ENCODE data around the gene HFE. TPM values are rescaled to one million over a fixed set of nuclear protein-coding genes. Genes with fewer than 3 reads are reported as not detected.
"Not testable (repeated sequence)": the region's sequence is repeated elsewhere in the genome, so short reads cannot be mapped to it uniquely, and the experiment has no call there.

Gene HFE
- 7.8 TPM for polyA plus RNA-seq (2013, experiment 1 of 2; ENCODE audit: insufficient read length)
- polyA plus RNA-seq (2013, experiment 2 of 2; ENCODE audit: insufficient read length), result 9.1 TPM

GRCh38 chr6:26087284-26088115, at the start of gene HFE:
Gene HFE, plus strand, starts transcription at chr6:26087429. Its CDS starts 12 bp downstream, at chr6:26087441.
- peak; percentile 54 for DNase-seq

DNA sequence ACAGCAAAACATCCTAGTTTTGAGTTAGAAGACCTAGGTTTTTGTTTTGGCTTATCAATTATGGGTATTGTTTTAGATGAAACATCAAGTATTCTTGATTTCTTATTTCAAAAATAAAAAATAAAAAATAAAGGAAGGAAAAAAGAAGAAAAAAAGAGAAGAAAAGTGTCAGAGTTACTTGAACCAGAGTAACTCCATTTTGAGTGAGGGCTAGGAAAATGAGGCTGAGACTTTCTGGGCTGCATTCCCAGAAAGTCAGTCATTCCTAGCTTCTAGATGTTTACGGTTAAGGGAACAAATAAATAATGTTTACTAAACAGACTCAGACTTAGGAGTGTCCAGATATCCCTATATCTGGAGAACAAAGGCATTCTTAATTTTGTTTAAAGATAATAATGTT, 45.3 kb upstream of the HFE start:
- no peak for DNase-seq

- peak; percentile 98 for DNase-seq
Observed at GRCh38 chr6:26043384-26044139, 43.7 kb upstream of the HFE start.

- DNase-seq, result peak; percentile 19
Observed at GRCh38 chr6:26044140-26045064, 42.8 kb upstream of the HFE start.

DNA sequence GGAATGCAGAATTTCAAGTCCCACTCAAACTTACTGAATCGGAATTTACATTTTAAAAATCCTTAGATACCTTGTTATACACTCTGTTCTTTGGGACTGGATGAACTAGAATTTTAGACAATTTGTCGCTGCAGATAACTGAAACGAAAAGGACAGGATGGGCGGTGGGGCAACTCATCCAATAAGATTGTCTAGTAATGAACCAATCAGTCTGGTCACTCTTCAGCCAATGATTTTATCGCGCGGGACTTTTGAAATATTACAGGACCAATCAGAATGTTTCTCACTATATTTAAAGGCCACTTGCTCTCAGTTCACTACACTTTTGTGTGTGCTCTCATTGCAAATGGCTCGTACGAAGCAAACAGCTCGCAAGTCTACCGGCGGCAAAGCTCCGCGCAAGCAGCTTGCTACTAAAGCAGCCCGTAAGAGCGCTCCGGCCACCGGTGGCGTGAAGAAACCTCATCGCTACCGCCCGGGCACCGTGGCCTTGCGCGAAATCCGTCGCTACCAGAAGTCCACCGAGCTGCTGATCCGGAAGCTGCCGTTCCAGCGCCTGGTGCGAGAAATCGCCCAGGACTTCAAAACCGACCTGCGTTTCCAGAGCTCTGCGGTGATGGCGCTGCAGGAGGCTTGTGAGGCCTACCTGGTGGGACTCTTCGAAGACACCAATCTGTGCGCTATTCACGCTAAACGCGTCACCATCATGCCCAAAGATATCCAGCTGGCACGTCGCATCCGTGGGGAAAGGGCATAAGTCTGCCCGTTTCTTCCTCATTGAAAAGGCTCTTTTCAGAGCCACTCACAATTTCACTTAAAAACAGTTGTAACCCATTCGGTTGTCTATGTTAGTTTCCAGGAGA, 41.9 kb upstream of the HFE start:
- DNase-seq, result peak; percentile 95

DNA sequence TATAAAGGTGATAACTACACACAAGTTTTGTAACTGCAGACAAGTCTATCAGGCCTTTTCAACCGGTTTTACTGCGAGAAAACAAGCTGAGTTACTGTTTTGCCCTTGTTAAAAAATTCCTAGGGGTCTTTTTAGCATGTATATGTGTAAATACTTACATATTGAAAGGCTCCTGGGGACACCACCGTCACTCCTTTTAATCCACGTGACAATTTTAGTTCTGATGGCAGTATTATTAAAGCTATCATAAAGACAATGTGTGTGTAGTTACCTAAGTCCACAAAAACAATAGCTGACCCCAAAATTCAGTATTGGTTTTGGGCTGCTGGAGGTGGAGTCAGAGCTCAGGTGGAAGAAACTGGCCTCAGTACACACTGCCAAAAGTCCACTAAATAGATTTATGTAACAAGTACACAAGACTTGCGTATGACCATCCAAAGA, 41.3 kb upstream of the HFE start:
- DNase-seq, result peak; percentile 32

GRCh38 chr6:26047329-26047728, 39.9 kb upstream of the HFE start:
- not testable (repeated sequence) for DNase-seq

DNA sequence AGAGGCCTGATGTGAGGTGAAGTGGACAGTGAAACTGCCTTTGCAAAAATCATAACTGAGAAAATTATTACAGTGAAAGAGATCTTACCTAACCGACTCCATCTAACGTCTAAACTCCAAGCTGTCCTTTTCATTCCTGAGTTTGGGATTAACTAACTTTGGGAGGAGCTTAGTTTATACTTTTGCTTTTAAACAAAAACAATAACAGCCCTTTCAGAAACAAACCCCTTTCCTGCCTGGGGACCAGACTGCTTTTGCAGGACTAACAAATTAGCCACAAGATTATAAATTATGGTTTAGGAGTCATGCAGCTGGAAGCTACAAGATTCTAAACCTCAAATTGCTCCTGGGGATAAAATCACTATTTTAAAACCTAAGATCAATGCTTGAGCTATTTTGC, 38.6 kb upstream of the HFE start:
- DNase-seq, result no peak

GRCh38 chr6:26051665-26052310, 35.4 kb upstream of the HFE start:
- no peak for DNase-seq

DNA sequence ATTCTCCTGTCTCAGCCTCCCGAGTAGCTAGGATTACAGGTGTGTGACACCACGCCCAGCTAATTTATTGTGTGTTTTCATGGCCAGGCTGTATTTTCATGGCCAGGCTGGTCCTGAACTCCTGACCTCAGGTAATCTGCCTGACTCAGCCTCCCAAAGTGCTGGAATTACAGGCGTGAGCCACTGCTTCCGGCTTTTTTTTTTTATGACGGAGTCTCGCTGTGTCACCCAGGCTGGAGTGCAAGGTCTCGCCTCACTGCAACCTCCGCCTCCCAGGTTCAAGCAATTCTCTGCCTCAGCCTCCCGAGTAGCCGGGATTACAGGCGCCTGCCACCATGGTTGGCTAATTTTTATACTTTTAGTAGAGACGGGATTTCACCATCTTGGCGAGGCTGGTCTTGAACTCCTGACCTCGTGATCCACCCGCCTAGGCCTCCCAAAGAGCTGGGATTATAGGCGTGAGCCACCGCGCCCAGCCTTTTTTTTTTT, 34.4 kb upstream of the HFE start:
- not testable (repeated sequence) for DNase-seq

DNA sequence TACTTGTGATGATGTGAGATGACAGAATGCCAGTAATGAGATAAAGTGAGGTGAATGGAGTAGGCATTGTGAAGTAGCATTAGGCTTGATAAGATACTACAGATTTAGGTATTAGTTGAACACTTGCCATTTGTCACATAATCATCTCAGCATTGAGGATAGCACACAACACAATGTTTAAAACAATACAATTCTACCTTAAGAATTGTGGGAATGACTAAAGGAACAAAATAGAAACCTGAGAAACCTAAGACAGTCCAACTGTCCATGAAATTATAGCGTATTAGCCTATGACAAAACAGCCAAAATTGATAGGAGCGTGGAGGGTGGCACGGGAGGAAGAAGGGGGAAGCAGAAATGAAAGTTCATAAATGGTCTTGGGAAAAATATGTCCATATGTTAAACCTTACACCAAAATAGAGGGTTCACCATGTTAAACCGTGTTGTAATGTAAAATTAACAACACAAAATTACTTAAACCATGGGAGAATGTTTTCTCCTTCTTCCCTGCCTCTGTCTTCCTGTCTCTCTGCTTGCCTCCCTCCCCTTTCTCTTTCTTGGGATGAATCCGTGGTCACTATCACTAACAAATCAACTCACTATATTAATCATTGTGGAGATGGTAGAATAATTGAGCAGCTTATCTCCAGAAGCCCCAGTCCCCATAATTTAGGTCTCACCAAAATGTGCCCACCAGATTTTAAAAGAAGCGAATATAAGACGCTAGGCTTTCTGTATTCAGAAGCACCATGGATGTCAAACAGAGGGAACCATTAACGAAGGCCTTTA, 33.0 kb upstream of the HFE start:
- DNase-seq, result peak; percentile 14

DNA sequence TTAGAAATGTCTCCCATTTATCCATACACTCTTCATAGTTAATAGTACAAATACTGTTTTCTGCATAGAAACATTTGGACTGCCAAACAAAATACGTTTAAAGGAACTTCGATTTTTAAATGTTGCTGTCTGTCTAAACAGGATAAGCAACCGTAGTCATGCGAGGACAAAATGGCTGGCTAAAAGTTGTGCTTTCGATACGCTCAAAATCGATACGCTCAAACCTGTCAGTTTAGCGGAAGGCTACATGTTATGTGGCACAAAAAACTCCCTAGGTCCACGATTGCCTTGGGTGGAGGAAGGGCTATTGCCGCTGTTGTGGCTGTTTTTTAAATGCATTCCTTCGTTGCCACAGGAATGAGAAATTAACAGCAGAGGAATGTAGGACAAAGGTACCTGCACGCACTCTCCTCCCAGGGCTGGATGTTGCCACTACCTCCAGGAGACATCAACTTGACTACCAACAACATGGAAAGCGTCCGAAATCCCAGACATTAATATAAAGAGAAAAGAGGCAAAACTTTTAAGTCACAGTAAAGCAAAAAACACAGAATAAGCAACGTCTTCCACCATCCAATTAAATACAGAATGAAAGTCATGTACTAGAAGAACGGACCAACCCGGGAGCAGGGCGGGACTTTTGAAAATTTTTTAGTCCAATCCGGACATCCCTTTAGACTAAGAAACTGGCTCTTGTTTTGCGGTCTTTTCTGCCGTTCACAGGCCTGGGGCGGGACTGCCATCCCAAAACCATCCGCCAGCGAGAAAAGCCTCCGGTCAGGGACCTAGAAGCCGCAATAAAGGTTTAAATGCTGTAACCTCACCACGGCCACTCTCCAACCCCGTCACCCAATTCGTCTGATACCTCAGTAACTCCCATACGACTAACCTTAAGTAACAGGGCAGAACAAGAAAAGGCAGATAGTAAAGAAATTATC, 32.2 kb upstream of the HFE start:
- peak; percentile 97 for DNase-seq

DNA sequence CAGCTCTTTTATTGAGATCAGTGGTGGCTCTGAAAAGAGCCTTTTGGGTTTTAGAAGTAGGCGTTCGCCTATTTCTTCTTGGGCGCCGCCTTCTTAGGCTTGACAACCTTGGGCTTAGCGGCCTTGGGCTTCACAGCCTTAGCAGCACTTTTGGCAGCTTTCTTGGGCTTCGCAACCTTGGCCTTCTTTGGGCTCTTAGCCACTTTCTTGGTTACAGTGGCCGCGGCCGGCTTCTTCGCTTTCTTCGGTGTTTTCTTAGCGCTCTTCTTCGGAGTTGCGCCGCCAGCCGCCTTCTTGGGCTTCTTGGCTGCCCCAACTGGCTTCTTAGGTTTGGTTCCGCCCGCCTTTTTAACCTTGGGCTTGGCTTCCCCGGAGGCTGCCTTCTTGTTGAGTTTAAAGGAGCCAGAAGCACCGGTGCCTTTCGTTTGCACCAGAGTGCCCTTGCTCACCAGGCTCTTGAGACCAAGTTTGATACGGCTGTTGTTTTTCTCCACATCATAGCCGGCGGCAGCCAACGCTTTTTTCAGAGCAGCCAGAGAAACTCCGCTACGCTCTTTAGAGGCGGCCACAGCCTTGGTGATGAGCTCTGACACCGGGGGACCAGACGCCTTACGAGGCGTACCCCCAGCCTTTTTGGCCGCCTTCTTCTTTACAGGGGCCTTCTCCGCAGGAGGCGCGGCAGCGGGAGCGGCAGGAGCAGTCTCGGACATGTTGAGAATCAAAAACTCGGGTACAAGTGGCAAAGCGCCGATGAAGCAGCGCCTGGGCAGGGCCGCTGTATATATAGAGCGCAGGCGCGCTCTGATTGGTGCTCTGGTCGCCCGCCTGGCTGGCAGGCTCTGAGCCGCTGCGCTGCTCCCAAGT, 31.3 kb upstream of the HFE start:
- peak; percentile 91 for DNase-seq

- peak; percentile 42 for DNase-seq
Observed at GRCh38 chr6:26056583-26057350, 30.5 kb upstream of the HFE start.

- no peak for DNase-seq
Observed at GRCh38 chr6:26057899-26058298, 29.3 kb upstream of the HFE start.

- not testable (repeated sequence) for DNase-seq
Observed at GRCh38 chr6:26058477-26059033, 28.7 kb upstream of the HFE start.

Data from fibroblast of skin of scalp (primary cell).